PC-9 (cell line): ENCODE data around the gene SLC2A8. TPM values are rescaled to one million over a fixed set of nuclear protein-coding genes. Genes with fewer than 3 reads are reported as not detected.

Source experiments
- BruUV-seq: library from RNA; stranded (reverse); fragments of 400-500 nt; replicated peaks from 2 replicates; lab custom pipeline; 2021; lab: Mats Ljungman, UMichigan
- CTCF ChIA-PET: fragments of 300-600 bp; sonication (Branson Sonifier 250); formaldehyde crosslinking; loops from one replicate; lab custom pipeline; 2022; ENCODE audit warnings: antibody characterized with exemption; lab: Charles Lee
- POLR2A ChIA-PET: fragments of 300-600 bp; sonication (Branson Sonifier 250); formaldehyde crosslinking; loops from one replicate; lab custom pipeline; 2022; ENCODE audit warnings: antibody characterized with exemption; ENCODE audit not compliant: unreplicated experiment; lab: Charles Lee
- DNase-seq, 2 experiments: peaks; one replicate each; pipeline versions ENCODE4 v3.0.0 to v3.0.0-alpha.2; 2015 to 2022; ENCODE audit warnings: mixed read lengths in 1 of 2
- H2AFZ ChIP-seq: fragments of 200-600 bp; sonication (generic); 2 replicates; pipeline ENCODE4 v1.8.1; 2017; ENCODE audit warnings: antibody characterized with exemption
- H3F3A ChIP-seq: fragments of 200-600 bp; sonication (generic); 2 replicates; pipeline ENCODE4 v1.8.1; 2017; ENCODE audit warnings: antibody characterized with exemption, mild to moderate bottlenecking, low read depth; ENCODE audit not compliant: insufficient read depth
- H3K27ac ChIP-seq: fragments of 200-600 bp; sonication (generic); 2 replicates; pipeline ENCODE4 v1.6.1; 2016; ENCODE audit warnings: mixed run types
- H3K27me3 ChIP-seq: fragments of 200-600 bp; sonication (generic); 2 replicates; pipeline ENCODE4 v1.6.1; 2016; ENCODE audit warnings: low read depth, mixed run types; ENCODE audit not compliant: insufficient read depth
- H3K36me3 ChIP-seq: fragments of 200-600 bp; sonication (generic); 2 replicates; pipeline ENCODE4 v1.6.1; 2016; ENCODE audit warnings: low read depth, mixed run types
- H3K4me1 ChIP-seq: fragments of 200-600 bp; sonication (generic); replicated peaks from 2 replicates; pipeline ENCODE4 v1.6.1; 2016; ENCODE audit warnings: mixed run types; ENCODE audit not compliant: insufficient read depth
- H3K4me2 ChIP-seq: fragments of 200-600 bp; sonication (generic); 2 replicates; pipeline ENCODE4 v1.6.1; 2017; ENCODE audit warnings: mixed run types
- H3K4me3 ChIP-seq: fragments of 200-600 bp; sonication (generic); 2 replicates; pipeline ENCODE4 v1.6.1; 2016; ENCODE audit warnings: mixed run types
- H3K79me2 ChIP-seq: fragments of 200-600 bp; sonication (generic); 2 replicates; pipeline ENCODE4 v1.6.1; 2017; ENCODE audit warnings: low read depth, mixed run types
- H3K9me2 ChIP-seq: fragments of 200-600 bp; sonication (generic); 2 replicates; pipeline ENCODE4 v1.8.1; 2017; ENCODE audit warnings: mild to moderate bottlenecking; ENCODE audit not compliant: insufficient read depth
- H3K9me3 ChIP-seq: fragments of 200-600 bp; sonication (generic); 2 replicates; pipeline ENCODE4 v1.8.1; 2016; ENCODE audit warnings: low read depth; ENCODE audit not compliant: insufficient read depth
- H4K20me1 ChIP-seq: fragments of 200-600 bp; sonication (generic); 2 replicates; pipeline ENCODE4 v1.8.1; 2017; ENCODE audit not compliant: insufficient read depth
- EZH2 ChIP-seq: fragments of 200-600 bp; sonication (generic); IDR thresholded peaks from 2 replicates; pipeline ENCODE4 v1.8.0; 2017; ENCODE audit warnings: antibody characterized with exemption, low read depth
- intact Hi-C: fragments of 100-400 bp; cut with micrococcal nuclease; formaldehyde crosslinking; loops from one replicate; pipeline ENCODE4 v1.10.0; 2022; ENCODE audit not compliant: unreplicated experiment
- total RNA-seq: library from RNA; stranded (reverse); gene quantifications from 2 replicates; pipeline ENCODE4 v1.2.3, GENCODE V29; 2021
- TF ChIP-seq, protein P1 (sequence below): fragments of 200-600 bp; sonication (generic); conservative IDR thresholded peaks from 2 replicates; pipeline ENCODE4 v1.6.1; 2017; ENCODE audit warnings: mixed run types, antibody characterized with exemption, mild to moderate bottlenecking, moderate library complexity

SLC2A8 gene
- total RNA-seq, 1 experiment from 2014 or later: 19.1 TPM

DNA sequence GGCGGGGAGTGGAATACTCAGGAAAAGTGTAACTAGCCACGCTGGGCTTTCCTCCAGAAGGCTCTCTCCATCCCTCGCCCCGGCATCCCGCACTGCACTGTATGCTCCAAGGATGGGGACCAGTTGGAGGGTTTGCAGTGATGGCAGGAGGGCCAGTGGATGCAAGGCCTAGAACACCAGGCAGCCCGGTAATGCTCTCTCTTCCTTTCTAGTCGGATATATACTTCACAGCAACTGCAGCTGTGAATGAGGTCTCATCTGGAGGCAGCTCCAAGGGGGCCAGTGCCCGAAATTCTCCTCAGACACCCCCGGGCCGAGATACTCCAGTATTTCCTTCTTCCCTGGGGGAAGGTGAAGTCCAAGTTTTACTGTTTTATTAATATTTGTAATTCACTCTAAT, 10.0 kb upstream of the SLC2A8 start:
- Histone ChIP-seq H3K79me2 (no peaks in the 10 kb centered on the region), H3K9me2 (no peaks in the 10 kb centered on the region), H3K4me1 (peaks cover 39% of the 10 kb centered on the region), H2AFZ (no peak overlapping the region), H3K27me3 (no peaks in the 10 kb centered on the region), H3K4me2 (no peak overlapping the region), H3K4me3 (no peak overlapping the region), H4K20me1 (no peaks in the 10 kb centered on the region), H3K9me3 (no peaks in the 10 kb centered on the region), H3K27ac (no peak overlapping the region), H3F3A (peaks cover 21% of the 10 kb centered on the region), H3K36me3 (no peaks in the 10 kb centered on the region)
- BruUV-seq: no TSS peak
- no peak for DNase-seq
- ChIA-PET POLR2A (no interaction called here), CTCF (no interaction called here)
- TF ChIP-seq EZH2: no peak
- TF ChIP-seq, protein P1, sequence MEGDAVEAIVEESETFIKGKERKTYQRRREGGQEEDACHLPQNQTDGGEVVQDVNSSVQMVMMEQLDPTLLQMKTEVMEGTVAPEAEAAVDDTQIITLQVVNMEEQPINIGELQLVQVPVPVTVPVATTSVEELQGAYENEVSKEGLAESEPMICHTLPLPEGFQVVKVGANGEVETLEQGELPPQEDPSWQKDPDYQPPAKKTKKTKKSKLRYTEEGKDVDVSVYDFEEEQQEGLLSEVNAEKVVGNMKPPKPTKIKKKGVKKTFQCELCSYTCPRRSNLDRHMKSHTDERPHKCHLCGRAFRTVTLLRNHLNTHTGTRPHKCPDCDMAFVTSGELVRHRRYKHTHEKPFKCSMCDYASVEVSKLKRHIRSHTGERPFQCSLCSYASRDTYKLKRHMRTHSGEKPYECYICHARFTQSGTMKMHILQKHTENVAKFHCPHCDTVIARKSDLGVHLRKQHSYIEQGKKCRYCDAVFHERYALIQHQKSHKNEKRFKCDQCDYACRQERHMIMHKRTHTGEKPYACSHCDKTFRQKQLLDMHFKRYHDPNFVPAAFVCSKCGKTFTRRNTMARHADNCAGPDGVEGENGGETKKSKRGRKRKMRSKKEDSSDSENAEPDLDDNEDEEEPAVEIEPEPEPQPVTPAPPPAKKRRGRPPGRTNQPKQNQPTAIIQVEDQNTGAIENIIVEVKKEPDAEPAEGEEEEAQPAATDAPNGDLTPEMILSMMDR: no peak
- intact Hi-C loops: no loop called here

DNA sequence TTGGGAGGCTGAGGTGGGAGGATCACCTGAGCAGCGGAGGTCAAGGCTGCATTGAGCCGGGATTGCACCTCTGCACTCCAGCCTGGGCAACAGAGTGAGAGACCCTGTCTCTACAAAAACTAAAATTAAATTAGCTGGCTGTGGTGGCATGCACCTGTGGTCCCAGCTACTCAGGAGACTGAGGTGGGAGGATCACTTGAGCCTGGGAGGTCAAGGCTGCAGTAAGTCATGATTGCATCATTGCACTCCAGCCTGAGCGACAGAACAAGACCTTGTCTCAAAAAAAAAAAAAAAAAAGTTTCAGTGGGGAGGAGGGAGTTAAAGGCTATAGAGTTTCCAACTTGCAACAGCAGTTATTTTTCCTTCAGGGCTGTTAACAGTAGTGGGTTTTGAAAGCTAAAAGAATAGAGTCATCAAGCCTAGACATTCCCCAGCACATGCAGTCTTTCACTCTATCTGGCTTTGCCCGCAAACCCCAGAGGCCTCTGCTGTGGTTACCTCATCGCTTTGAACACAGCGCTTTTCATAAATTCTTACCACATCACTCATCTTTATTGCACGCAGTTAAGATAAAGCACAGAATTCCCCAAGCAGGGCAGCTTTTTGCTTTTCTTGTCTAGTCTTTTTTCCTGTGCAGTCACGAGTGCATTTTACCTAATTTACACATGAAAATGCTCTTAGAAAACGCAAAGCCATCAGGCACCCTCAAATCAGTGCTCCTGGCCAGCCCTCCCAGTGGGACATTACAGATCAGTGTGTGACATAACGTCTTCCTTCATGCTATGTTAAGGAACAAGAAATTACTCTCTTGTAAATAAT, 8.7 kb upstream of the SLC2A8 start:
- peak overlapping the region; percentile 74 for H3K27ac ChIP-seq
- peaks cover 24% of the 10 kb centered on the region for H3F3A ChIP-seq
- peak overlapping the region; percentile 69 for H3K4me2 ChIP-seq
- no peaks in the 10 kb centered on the region for H3K27me3 ChIP-seq
- no TSS peak for BruUV-seq
- ChIA-PET CTCF (interaction anchor here (1.4 kb wide), 1 partner anchor 9 kb away, joined by 6 read pairs; the partner anchor contains the start of gene SLC2A8), POLR2A (interaction anchor here (0.6 to 0.8 kb wide), 3 partner anchors 9 to 63 kb away, joined by 3 to 6 read pairs (median 3); partner anchors contain the start of genes SLC2A8 and ZNF79)
- DNase-seq: peak; percentile 81 to 94
- H2AFZ ChIP-seq: no peak overlapping the region
- no peak overlapping the region for H3K4me3 ChIP-seq
- no peaks in the 10 kb centered on the region for H3K9me2 ChIP-seq
- TF ChIP-seq, protein P1: no peak
- no peak for TF ChIP-seq EZH2
- H3K4me1 ChIP-seq: peaks cover 39% of the 10 kb centered on the region
- H3K9me3 ChIP-seq: no peaks in the 10 kb centered on the region
- H3K36me3 ChIP-seq: no peaks in the 10 kb centered on the region
- intact Hi-C loops: no loop called here
- no peaks in the 10 kb centered on the region for H4K20me1 ChIP-seq
- no peaks in the 10 kb centered on the region for H3K79me2 ChIP-seq

DNA sequence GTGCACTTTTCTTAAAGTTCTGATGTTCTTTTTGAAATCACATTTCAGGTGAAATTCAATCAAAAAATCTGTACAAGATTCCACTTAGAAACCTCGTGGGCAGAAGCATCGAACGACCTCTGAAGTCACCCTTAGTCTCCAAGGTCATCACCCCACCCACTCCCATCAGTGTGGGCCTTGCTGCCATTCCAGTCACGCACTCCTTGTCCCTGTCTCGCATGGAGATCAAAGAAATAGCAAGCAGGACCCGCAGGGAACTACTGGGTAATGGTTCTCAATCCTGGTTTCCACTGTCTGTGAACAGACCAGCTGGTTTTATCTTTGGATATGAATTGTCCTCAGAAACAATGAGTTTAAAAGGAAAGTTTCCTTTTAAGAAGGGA, 8.1 kb upstream of the SLC2A8 start:
- peaks cover 28% of the 10 kb centered on the region for H3F3A ChIP-seq
- no peaks in the 10 kb centered on the region for H3K79me2 ChIP-seq
- no peaks in the 10 kb centered on the region for H3K9me2 ChIP-seq
- no peaks in the 10 kb centered on the region for H3K9me3 ChIP-seq
- no TSS peak for BruUV-seq
- peak overlapping the region; percentile 69 for H3K4me2 ChIP-seq
- no peaks in the 10 kb centered on the region for H3K27me3 ChIP-seq
- POLR2A ChIA-PET: no interaction called here
- peaks cover 38% of the 10 kb centered on the region for H3K4me1 ChIP-seq
- no peak overlapping the region for H2AFZ ChIP-seq
- H3K4me3 ChIP-seq: no peak overlapping the region
- H3K27ac ChIP-seq: peak overlapping the region; percentile 74
- no peaks in the 10 kb centered on the region for H3K36me3 ChIP-seq
- intact Hi-C loops: no loop called here
- CTCF ChIA-PET: interaction anchor here (1.4 kb wide), 1 partner anchor 8 kb away, joined by 6 read pairs; the partner anchor contains the start of gene SLC2A8
- TF ChIP-seq, protein P1: no peak
- TF ChIP-seq EZH2: no peak
- H4K20me1 ChIP-seq: no peaks in the 10 kb centered on the region
- DNase-seq: no peak
